GM19328 (cell line): Measurements from ENCODE around the gene GINS2.

Source experiments
- ATAC-seq: cut with Tn5 transposase; IDR thresholded peaks from one replicate; pipeline ENCODE4 v1.9.1; 2021; ENCODE audit warnings: mild to moderate bottlenecking, moderate library complexity; ENCODE audit not compliant: unreplicated experiment

GINS2 gene

DNA sequence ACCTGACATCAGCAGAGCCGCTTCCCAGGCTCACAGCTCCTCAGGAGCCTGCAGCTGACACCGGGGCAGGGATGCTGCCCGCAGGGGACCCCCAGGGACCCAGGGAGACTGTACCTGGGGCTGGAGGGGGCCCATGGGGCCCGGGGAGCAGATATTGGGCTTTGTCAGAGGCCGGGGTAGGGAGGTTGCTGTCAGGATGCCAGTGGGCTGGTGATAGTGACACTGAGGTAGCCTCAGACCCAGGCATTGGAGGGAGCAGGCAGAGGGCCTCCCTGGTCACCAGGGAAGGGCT, 60.5 kb downstream of the GINS2 start:
- no peak for ATAC-seq

DNA sequence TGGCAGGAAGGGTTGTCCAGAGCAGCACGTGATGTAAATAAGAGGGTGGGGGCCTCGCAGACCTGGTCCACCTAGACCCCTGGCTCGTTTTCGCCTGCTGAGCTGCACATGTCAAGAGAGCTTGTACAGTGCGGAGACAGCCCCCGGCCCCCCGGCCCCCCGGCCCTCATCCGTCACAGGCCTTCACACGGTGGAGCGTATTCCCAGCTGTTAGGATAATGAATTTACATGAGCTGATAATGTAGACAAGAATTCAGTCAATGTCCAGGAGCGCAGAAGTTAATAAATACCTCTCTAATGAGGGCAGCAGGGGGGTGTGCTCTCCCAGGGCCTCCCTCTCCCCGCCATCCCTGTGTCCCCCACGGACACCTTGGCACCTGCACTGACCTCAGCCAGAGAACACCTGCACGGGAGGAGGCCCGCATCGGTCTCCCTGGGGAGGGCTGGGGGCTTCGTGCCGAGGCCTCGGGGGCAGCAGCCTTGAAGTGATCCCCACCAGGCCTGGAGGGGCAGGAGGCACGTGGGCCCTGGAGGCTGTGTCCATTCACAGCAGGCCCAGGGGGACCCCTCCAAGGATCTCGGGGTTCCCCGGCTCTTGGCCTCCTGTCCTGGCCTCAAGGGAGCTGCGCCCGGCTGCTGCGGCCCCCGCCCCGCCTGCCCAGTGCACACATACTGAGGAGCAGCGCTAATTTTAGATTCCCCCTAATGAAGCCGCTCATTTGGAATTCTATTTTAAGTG, 61.1 kb downstream of the GINS2 start:
- ATAC-seq = no peak

DNA sequence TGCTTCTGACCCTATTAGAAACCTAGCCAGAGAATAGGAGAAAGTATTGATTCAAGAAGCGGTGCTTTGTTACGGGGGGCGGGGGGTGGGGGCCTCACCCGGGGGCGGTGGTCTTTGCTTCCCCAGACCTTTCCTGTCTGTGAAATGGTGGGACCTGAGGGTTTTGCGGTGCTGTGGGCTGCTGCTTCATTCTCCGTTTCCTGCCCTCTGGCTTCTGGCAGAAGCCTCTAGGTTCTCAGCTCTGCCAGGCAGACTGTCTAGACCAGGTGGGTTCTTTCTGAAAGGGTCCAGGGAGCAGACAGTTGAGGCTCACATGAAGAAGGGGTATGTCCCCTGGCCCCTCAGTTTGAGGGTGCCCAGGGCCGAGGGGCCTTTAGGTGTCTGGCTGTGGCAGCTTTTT, 61.7 kb downstream of the GINS2 start:
- no peak for ATAC-seq
